Measurements from ENCODE around the gene TBCK.

TBCK gene

GRCh38 chr4:106343865-106344646, 28.0 kb upstream of the TBCK start:
- Histone ChIP-seq H3K4me2 (ENCODE audit: low read depth, low read length) (no peak overlapping the region), H3K36me3 (replicated peaks; ENCODE audit: insufficient read depth, low read length) (no peaks in the 10 kb centered on the region; the same call in 1 of the 2 replicates), H4K20me1 (ENCODE audit: insufficient read depth, low read length) (0 out of 2 replicates have a peak, but pooled peaks cover 5% of the 10 kb centered on the region), H2AFZ (ENCODE audit: low read length) (no peak overlapping the region), H3K9ac (ENCODE audit: low read length) (no peak overlapping the region), H3F3A (ENCODE audit: insufficient read depth, low read length) (no peaks in the 10 kb centered on the region), H3K27me3 (replicated peaks; ENCODE audit: insufficient read depth, low read length) (no peaks in the 10 kb centered on the region), H3K9me3 (replicated peaks; ENCODE audit: insufficient read depth, low read length) (no peaks in the 10 kb centered on the region), H3K9me2 (replicated peaks; ENCODE audit: insufficient read depth, low read length) (no peaks in the 10 kb centered on the region), H3K4me3 (ENCODE audit: low read length) (no peak overlapping the region), H3K27ac (ENCODE audit: low read length) (no peak overlapping the region), H3K4me1 (ENCODE audit: low read length) (no peaks in the 10 kb centered on the region), H3K79me2 (ENCODE audit: low read length) (peaks cover 48% of the 10 kb centered on the region)
- TF ChIP-seq EZH2 (optimal IDR thresholded peaks at IDR 0.05; ENCODE audit: low read depth, low read length) (no peak), EZH2phosphoT487 (IDR thresholded peaks at IDR 0.05; ENCODE audit: low read length) (no peak), CTCF (IDR thresholded peaks at IDR 0.05; ENCODE audit: low read length) (no peak)
- no peak for DNase-seq

- no peak overlapping the region for H3K27ac ChIP-seq (ENCODE audit: low read length)
- H3K9me2 ChIP-seq (replicated peaks; ENCODE audit: insufficient read depth, low read length), result no peaks in the 10 kb centered on the region
- 0 out of 2 replicates have a peak, but pooled peaks cover 6% of the 10 kb centered on the region for H3K36me3 ChIP-seq (replicated peaks; ENCODE audit: insufficient read depth, low read length)
- H3K9me3 ChIP-seq (replicated peaks; ENCODE audit: insufficient read depth, low read length), result no peaks in the 10 kb centered on the region
- H3K27me3 ChIP-seq (replicated peaks; ENCODE audit: insufficient read depth, low read length), result no peaks in the 10 kb centered on the region
- H3K4me3 ChIP-seq (ENCODE audit: low read length), result no peak overlapping the region
- no peaks in the 10 kb centered on the region for H3F3A ChIP-seq (ENCODE audit: insufficient read depth, low read length)
- no peaks in the 10 kb centered on the region for H3K4me1 ChIP-seq (ENCODE audit: low read length)
- no peak for DNase-seq
- peaks cover 48% of the 10 kb centered on the region for H3K79me2 ChIP-seq (ENCODE audit: low read length)
- H3K9ac ChIP-seq (ENCODE audit: low read length), result no peak overlapping the region
- H2AFZ ChIP-seq (ENCODE audit: low read length), result no peak overlapping the region
- no peak overlapping the region for H3K4me2 ChIP-seq (ENCODE audit: low read depth, low read length)
- 0 out of 2 replicates have a peak, but pooled peaks cover 5% of the 10 kb centered on the region for H4K20me1 ChIP-seq (ENCODE audit: insufficient read depth, low read length)
- TF ChIP-seq EZH2phosphoT487 (IDR thresholded peaks at IDR 0.05; ENCODE audit: low read length) (no peak), CTCF (IDR thresholded peaks at IDR 0.05; ENCODE audit: low read length) (no peak), EZH2 (optimal IDR thresholded peaks at IDR 0.05; ENCODE audit: low read depth, low read length) (no peak)
Observed at GRCh38 chr4:106340774-106341173, 24.8 kb upstream of the TBCK start.

GRCh38 chr4:106339431-106339830, 23.4 kb upstream of the TBCK start:
- Histone ChIP-seq H3K4me2 (ENCODE audit: low read depth, low read length) (no peak overlapping the region), H3K9me3 (replicated peaks; ENCODE audit: insufficient read depth, low read length) (no peaks in the 10 kb centered on the region), H2AFZ (ENCODE audit: low read length) (no peak overlapping the region), H3K27me3 (replicated peaks; ENCODE audit: insufficient read depth, low read length) (no peaks in the 10 kb centered on the region), H3K9ac (ENCODE audit: low read length) (no peak overlapping the region), H3K9me2 (replicated peaks; ENCODE audit: insufficient read depth, low read length) (no peaks in the 10 kb centered on the region), H3K4me3 (ENCODE audit: low read length) (no peak overlapping the region), H4K20me1 (ENCODE audit: insufficient read depth, low read length) (0 out of 2 replicates have a peak, but pooled peaks cover 5% of the 10 kb centered on the region), H3F3A (ENCODE audit: insufficient read depth, low read length) (no peaks in the 10 kb centered on the region; the same call in 1 of the 2 replicates), H3K4me1 (ENCODE audit: low read length) (no peaks in the 10 kb centered on the region), H3K27ac (ENCODE audit: low read length) (no peak overlapping the region), H3K79me2 (ENCODE audit: low read length) (peaks cover 43% of the 10 kb centered on the region), H3K36me3 (replicated peaks; ENCODE audit: insufficient read depth, low read length) (peaks cover 6% of the 10 kb centered on the region; the same call in 1 of the 2 replicates)
- DNase-seq, result no peak
- no peak for TF ChIP-seq CTCF (IDR thresholded peaks at IDR 0.05; ENCODE audit: low read length)
- TF ChIP-seq EZH2phosphoT487 (IDR thresholded peaks at IDR 0.05; ENCODE audit: low read length), result no peak
- TF ChIP-seq EZH2 (optimal IDR thresholded peaks at IDR 0.05; ENCODE audit: low read depth, low read length), result no peak

All from MM.1S (cell line).